ENCODE measurements around the gene OR2F2. TPM values are rescaled to one million over a fixed set of nuclear protein-coding genes. Genes with fewer than 3 reads are reported as not detected.

OR2F2 gene
- total and polyA plus RNA-seq, 9 donors, result not detected

DNA sequence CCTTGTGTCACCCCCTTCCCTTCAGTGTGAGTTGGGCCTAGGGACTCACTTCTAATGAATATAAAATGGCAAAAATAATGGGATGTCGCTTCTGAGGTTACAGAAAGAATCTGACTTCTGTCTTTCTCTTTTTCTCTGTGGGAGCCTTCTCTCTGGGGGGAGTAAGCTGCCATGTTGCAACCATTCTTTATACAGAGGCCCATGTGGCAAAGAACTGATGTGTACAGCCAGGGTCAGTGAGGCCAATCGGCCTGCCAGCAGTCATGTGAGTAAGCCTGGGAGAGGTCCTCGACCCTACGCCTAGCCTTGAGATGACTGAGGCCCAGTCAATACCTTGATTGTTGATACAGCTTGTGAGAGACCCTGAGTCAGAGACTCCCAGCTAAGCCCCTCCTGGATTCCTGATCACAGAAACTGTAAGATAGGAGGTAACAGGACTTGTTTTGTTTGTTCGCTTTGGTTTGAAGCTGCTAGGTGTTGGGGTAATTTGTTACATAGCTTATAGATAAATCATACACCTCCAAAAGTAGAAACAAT, 34.7 kb upstream of the OR2F2 start:
- Histone ChIP-seq H3K27ac (ENCODE audit: low read length) (no peak overlapping the region), H3K9me3 (replicated peaks; ENCODE audit: control insufficient read depth, low read depth, low read length) (no peaks in the 10 kb centered on the region), H3K27me3 (ENCODE audit: control insufficient read depth, insufficient read depth, low read length) (no peaks in the 10 kb centered on the region), H3K36me3 (ENCODE audit: control insufficient read depth, insufficient read depth, low read length) (no peaks in the 10 kb centered on the region), H3K4me1 (ENCODE audit: control insufficient read depth, insufficient read depth, low read length) (peaks cover 36% of the 10 kb centered on the region), H3K4me3 (ENCODE audit: low read length) (peak overlapping the region; percentile 94)
- peak; percentile 7 for DNase-seq
- WGBS (ENCODE audit: insufficient coverage), result 25% methylated on average over 2 of the region's 5 CpGs

DNA sequence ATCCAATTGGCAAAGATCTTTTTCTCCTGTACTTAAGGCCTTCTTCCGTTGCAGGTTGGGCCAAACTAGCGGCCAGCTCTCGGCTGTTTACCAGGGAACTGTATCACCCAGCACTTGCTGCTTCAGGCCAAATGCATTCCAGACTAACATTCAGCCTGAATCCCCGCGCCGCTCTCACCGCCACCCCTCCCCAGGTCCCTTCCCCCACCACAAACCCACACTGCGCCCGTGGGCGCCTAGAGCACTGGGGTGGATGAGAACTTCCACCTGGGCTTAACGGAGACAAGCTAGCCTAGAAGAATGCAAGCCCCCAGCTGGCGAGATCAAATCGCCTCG, 33.7 kb upstream of the OR2F2 start:
- peaks cover 46% of the 10 kb centered on the region for H3K4me1 ChIP-seq (ENCODE audit: control insufficient read depth, insufficient read depth, low read length)
- WGBS (ENCODE audit: insufficient coverage), result 0% methylated on average over 11 of the region's 14 CpGs

DNA sequence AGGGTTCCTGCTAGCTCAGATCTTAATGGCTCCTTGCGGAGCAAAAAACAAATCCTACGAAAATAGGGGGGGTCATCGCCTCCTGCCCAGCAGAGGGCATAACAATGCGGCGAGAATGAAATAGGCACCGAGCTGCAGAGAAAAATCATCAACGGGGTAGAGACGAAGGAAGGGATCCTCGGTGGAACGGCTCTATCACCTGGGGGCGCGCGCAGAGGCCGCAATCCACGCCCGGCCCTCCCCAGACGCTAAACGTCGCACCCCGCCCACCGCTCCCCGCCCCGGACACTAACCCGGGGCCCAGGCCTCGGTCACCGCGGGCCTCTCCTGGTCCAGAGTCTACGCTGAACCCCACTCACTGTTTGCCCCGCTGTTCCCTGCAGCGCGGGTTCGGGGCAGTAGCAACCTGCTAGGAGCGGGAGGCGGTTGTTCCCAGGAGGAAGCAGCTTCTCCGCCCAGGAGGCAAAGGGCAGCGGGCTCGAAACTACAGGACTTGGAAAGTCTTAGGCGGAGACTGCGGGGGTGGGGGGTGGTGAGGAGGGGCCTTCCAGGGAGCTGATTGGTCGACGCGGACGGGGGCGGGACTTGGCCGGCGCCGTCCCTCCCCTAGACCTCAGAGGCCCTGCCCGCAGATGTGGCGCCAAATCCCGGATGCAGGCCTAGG, 33.2 kb upstream of the OR2F2 start, which contains the start of gene TCAF1:
TCAF1 (minus strand) TSS at position 509 of the 664 bp plus-strand sequence. CDS start 25,568 bp downstream, outside the sequence.
- under 1% methylated on average over 45 of the region's 50 CpGs for WGBS (ENCODE audit: insufficient coverage)
- Histone ChIP-seq H3K27me3 (ENCODE audit: control insufficient read depth, insufficient read depth, low read length) (no peaks in the 10 kb centered on the region), H3K27ac (ENCODE audit: low read length) (peak within 1 kb of the TSS; percentile 97), H3K4me1 (ENCODE audit: control insufficient read depth, insufficient read depth, low read length) (peaks cover 47% of the 10 kb centered on the region), H3K36me3 (ENCODE audit: control insufficient read depth, insufficient read depth, low read length) (no peaks in the 10 kb centered on the region), H3K4me3 (ENCODE audit: low read length) (peak within 1 kb of the TSS; percentile 94), H3K9me3 (replicated peaks; ENCODE audit: control insufficient read depth, low read depth, low read length) (no peaks in the 10 kb centered on the region)
- peak; percentile 98 for DNase-seq

More for the DNA sequence above, 33.7 kb upstream of the OR2F2 start:
- Histone ChIP-seq H3K27ac (ENCODE audit: low read length) (peak overlapping the region; percentile 97), H3K4me3 (ENCODE audit: low read length) (peak overlapping the region; percentile 94), H3K9me3 (replicated peaks; ENCODE audit: control insufficient read depth, low read depth, low read length) (no peaks in the 10 kb centered on the region), H3K36me3 (ENCODE audit: control insufficient read depth, insufficient read depth, low read length) (no peaks in the 10 kb centered on the region), H3K27me3 (ENCODE audit: control insufficient read depth, insufficient read depth, low read length) (no peaks in the 10 kb centered on the region)
- DNase-seq, result peak; percentile 73

DNA sequence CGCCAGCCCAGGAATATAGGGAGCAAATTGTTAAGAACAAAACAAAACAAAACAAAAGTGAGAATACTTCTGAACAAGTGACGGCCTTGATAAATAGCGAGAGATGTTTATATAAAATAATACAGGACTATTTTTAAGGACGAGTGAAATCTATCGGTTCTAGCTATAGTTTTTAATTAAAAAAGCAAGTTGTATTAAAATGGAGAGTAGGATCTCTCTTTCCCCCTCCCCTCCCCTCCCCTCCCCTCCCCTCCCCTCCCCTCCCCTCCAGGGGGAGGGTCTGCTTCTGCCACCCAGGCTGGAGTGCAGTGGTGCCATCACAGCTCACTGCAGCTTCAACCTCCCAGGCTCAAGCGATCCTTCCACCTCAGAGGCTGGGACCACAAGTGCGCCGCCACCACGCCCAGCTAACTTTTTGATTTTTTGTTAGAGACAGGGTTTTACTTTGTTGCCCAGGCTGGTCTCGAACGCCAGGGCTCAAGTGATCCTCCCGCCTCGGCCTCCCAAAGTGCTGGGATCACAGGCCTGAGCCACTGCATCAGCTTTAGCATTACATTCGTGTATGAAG, 32.6 kb upstream of the OR2F2 start:
- Histone ChIP-seq H3K27ac (ENCODE audit: low read length) (peak overlapping the region; percentile 66), H3K4me3 (ENCODE audit: low read length) (peak overlapping the region; percentile 94), H3K27me3 (ENCODE audit: control insufficient read depth, insufficient read depth, low read length) (no peaks in the 10 kb centered on the region), H3K4me1 (ENCODE audit: control insufficient read depth, insufficient read depth, low read length) (peaks cover 47% of the 10 kb centered on the region), H3K9me3 (replicated peaks; ENCODE audit: control insufficient read depth, low read depth, low read length) (no peaks in the 10 kb centered on the region), H3K36me3 (ENCODE audit: control insufficient read depth, insufficient read depth, low read length) (no peaks in the 10 kb centered on the region)
- DNase-seq, result no peak
- WGBS (ENCODE audit: insufficient coverage), result 93% methylated on average over 8 of the region's 14 CpGs

DNA sequence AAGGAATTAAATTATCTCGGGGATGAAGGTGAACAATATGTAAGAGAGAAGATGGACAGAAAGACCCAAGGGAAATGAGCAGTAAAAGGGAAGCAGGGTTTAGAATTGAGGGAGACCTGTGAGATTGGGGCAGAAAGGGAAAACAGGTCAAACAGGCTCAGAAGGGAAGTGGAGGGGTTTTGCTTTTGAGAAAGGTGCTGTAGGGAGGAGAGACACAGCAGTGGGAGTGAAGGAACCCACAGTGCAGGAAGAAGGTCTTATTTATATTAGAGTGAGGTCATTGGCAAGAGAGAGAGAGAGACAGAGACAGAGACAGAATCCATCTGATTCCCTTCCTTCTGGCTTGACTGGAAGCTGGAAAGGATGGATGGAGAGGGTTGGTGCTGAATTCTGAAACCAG, 29.5 kb upstream of the OR2F2 start:
- Histone ChIP-seq H3K4me1 (ENCODE audit: control insufficient read depth, insufficient read depth, low read length) (peaks cover 39% of the 10 kb centered on the region), H3K36me3 (ENCODE audit: control insufficient read depth, insufficient read depth, low read length) (no peaks in the 10 kb centered on the region), H3K27me3 (ENCODE audit: control insufficient read depth, insufficient read depth, low read length) (no peaks in the 10 kb centered on the region), H3K9me3 (replicated peaks; ENCODE audit: control insufficient read depth, low read depth, low read length) (no peaks in the 10 kb centered on the region), H3K27ac (ENCODE audit: low read length) (peak overlapping the region; percentile 89), H3K4me3 (ENCODE audit: low read length) (no peak overlapping the region)
- 42% methylated on average over 1 of the region's 1 CpG for WGBS (ENCODE audit: insufficient coverage)
- peak; percentile 58 for DNase-seq

- peaks cover 36% of the 10 kb centered on the region for H3K4me1 ChIP-seq (ENCODE audit: control insufficient read depth, insufficient read depth, low read length)
- 78% methylated on average over 7 of the region's 9 CpGs for WGBS (ENCODE audit: insufficient coverage)
- no peaks in the 10 kb centered on the region for H3K9me3 ChIP-seq (replicated peaks; ENCODE audit: control insufficient read depth, low read depth, low read length)
- H3K36me3 ChIP-seq (ENCODE audit: control insufficient read depth, insufficient read depth, low read length), result no peaks in the 10 kb centered on the region
- DNase-seq, result peak; percentile 70
- H3K4me3 ChIP-seq (ENCODE audit: low read length), result no peak overlapping the region
- H3K27me3 ChIP-seq (ENCODE audit: control insufficient read depth, insufficient read depth, low read length), result no peaks in the 10 kb centered on the region
- peak overlapping the region; percentile 89 for H3K27ac ChIP-seq (ENCODE audit: low read length)
Measured at GRCh38 chr7:143906151-143906550, 28.9 kb upstream of the OR2F2 start.

GRCh38 chr7:143906895-143907294, 28.1 kb upstream of the OR2F2 start:
- Histone ChIP-seq H3K4me3 (ENCODE audit: low read length) (no peak overlapping the region), H3K27me3 (ENCODE audit: control insufficient read depth, insufficient read depth, low read length) (no peaks in the 10 kb centered on the region), H3K36me3 (ENCODE audit: control insufficient read depth, insufficient read depth, low read length) (no peaks in the 10 kb centered on the region), H3K9me3 (replicated peaks; ENCODE audit: control insufficient read depth, low read depth, low read length) (no peaks in the 10 kb centered on the region), H3K4me1 (ENCODE audit: control insufficient read depth, insufficient read depth, low read length) (peaks cover 36% of the 10 kb centered on the region), H3K27ac (ENCODE audit: low read length) (no peak overlapping the region)
- 92% methylated on average over 5 of the region's 5 CpGs for WGBS (ENCODE audit: insufficient coverage)
- peak; percentile 7 for DNase-seq

- peak overlapping the region; percentile 22 for H3K27ac ChIP-seq (ENCODE audit: low read length)
- peak; percentile 86 for DNase-seq
- peaks cover 31% of the 10 kb centered on the region for H3K4me1 ChIP-seq (ENCODE audit: control insufficient read depth, insufficient read depth, low read length)
- WGBS (ENCODE audit: insufficient coverage), result 40% methylated on average over 1 of the region's 5 CpGs
- H3K36me3 ChIP-seq (ENCODE audit: control insufficient read depth, insufficient read depth, low read length), result no peaks in the 10 kb centered on the region
- no peaks in the 10 kb centered on the region for H3K9me3 ChIP-seq (replicated peaks; ENCODE audit: control insufficient read depth, low read depth, low read length)
- H3K27me3 ChIP-seq (ENCODE audit: control insufficient read depth, insufficient read depth, low read length), result no peaks in the 10 kb centered on the region
- no peak overlapping the region for H3K4me3 ChIP-seq (ENCODE audit: low read length)
Measured at GRCh38 chr7:143908120-143908519, 26.9 kb upstream of the OR2F2 start.

- DNase-seq, result peak; percentile 46
- WGBS (ENCODE audit: insufficient coverage), result 20% methylated on average over 1 of the region's 3 CpGs
- H3K4me1 ChIP-seq (ENCODE audit: control insufficient read depth, insufficient read depth, low read length), result peaks cover 15% of the 10 kb centered on the region
- H3K27ac ChIP-seq (ENCODE audit: low read length), result no peak overlapping the region
- H3K36me3 ChIP-seq (ENCODE audit: control insufficient read depth, insufficient read depth, low read length), result no peaks in the 10 kb centered on the region
- no peak overlapping the region for H3K4me3 ChIP-seq (ENCODE audit: low read length)
- no peaks in the 10 kb centered on the region for H3K27me3 ChIP-seq (ENCODE audit: control insufficient read depth, insufficient read depth, low read length)
- H3K9me3 ChIP-seq (replicated peaks; ENCODE audit: control insufficient read depth, low read depth, low read length), result no peaks in the 10 kb centered on the region
Measured at GRCh38 chr7:143909863-143910262, 25.2 kb upstream of the OR2F2 start.

DNA sequence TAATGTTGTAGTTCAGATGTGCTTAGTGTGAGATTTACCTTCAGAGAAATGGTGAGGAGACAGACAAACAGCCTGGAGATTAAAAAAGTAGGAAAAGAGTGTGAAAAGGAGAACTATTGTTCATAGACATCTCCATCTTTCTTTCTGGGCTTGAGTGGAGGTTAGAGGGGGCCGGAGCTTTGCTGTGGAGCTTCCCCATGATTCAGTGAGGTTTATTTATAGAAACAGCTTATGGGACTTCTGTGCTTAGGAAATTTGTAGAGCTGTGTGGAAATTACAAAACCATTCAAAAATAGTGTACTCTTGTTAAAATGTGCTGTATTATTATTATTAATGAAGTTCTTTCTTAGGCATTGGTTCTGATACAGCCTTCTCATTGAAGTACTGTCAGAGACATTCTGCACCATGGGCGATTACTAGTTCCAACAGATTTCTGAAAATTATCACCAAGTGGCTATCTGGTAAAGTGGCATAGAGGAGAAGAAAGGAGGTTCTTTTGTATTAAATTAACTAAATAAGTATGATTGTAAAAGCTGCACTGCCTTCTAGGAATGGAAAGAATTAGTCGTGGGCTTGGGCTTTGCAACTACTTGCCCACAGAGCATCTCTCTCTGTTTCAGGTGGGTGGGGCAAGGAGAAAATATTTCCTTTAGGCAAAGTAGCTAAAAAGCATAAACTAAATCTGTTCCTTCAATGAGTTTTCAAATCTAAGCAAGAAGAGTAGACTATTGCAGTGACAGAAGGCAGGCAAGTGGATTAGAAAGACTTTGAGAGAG, 24.4 kb upstream of the OR2F2 start:
- H3K27me3 ChIP-seq (ENCODE audit: control insufficient read depth, insufficient read depth, low read length), result no peaks in the 10 kb centered on the region
- H3K36me3 ChIP-seq (ENCODE audit: control insufficient read depth, insufficient read depth, low read length), result no peaks in the 10 kb centered on the region
- no CpG with 5 or more reads among the region's 3 CpGs for WGBS (ENCODE audit: insufficient coverage)
- peaks cover 7% of the 10 kb centered on the region for H3K4me1 ChIP-seq (ENCODE audit: control insufficient read depth, insufficient read depth, low read length)
- no peak overlapping the region for H3K27ac ChIP-seq (ENCODE audit: low read length)
- H3K4me3 ChIP-seq (ENCODE audit: low read length), result no peak overlapping the region
- peak; percentile 43 for DNase-seq
- H3K9me3 ChIP-seq (replicated peaks; ENCODE audit: control insufficient read depth, low read depth, low read length), result no peaks in the 10 kb centered on the region
